HL-60/S4 (cell line): ENCODE results near the gene MRPS18C.

Experiments
- in situ Hi-C: fragments of 300-500 bp; cut with MboI; formaldehyde crosslinking; loops from 2 replicates; pipeline ENCODE4 v1.14.3; 2022; ENCODE audit warnings: low sequenced_read_pairs

Gene MRPS18C

GRCh38 chr4:83455281-83456183, at the start of gene MRPS18C, which contains the start of gene HELQ:
TSS of gene MRPS18C (plus strand) at chr4:83456058. CDS start at chr4:83456078, 20 bp downstream.
TSS of gene HELQ (minus strand) at chr4:83455823. CDS start at chr4:83455693, 130 bp downstream.
- in situ Hi-C loops = no loop called here

GRCh38 chr4:83408908-83409307, 47.0 kb upstream of the MRPS18C start:
- in situ Hi-C loops = no loop called here

GRCh38 chr4:83413676-83414075, 42.2 kb upstream of the MRPS18C start:
- in situ Hi-C loops = no loop called here

GRCh38 chr4:83417566-83417965, 38.3 kb upstream of the MRPS18C start:
- in situ Hi-C loops = no loop called here

- in situ Hi-C loops = no loop called here
Observed at GRCh38 chr4:83418211-83418610, 37.6 kb upstream of the MRPS18C start.

- in situ Hi-C loops = loop anchor here (25.0 kb wide), 1 partner anchor 369 kb away; no protein-coding TSS in a partner anchor
Observed at GRCh38 chr4:83431200-83431599, 24.7 kb upstream of the MRPS18C start.

GRCh38 chr4:83436680-83437079, 19.2 kb upstream of the MRPS18C start:
- in situ Hi-C loops = loop anchor here (25.0 kb wide), 1 partner anchor 374 kb away; no protein-coding TSS in a partner anchor

- in situ Hi-C loops = loop anchor here (25.0 kb wide), 1 partner anchor 376 kb away; no protein-coding TSS in a partner anchor
Observed at GRCh38 chr4:83438719-83439118, 17.1 kb upstream of the MRPS18C start.

- in situ Hi-C loops = loop anchor here (25.0 kb wide), 1 partner anchor 378 kb away; no protein-coding TSS in a partner anchor
Observed at GRCh38 chr4:83440148-83440814, 15.6 kb upstream of the MRPS18C start.

- in situ Hi-C loops = loop anchor here (25.0 kb wide), 1 partner anchor 379 kb away; no protein-coding TSS in a partner anchor
Observed at GRCh38 chr4:83440899-83441298, 15.0 kb upstream of the MRPS18C start.

- in situ Hi-C loops = loop anchor here (25.0 kb wide), 1 partner anchor 387 kb away; no protein-coding TSS in a partner anchor
Observed at GRCh38 chr4:83449009-83449408, 6.8 kb upstream of the MRPS18C start.

GRCh38 chr4:83454686-83455085, 1.2 kb upstream of the MRPS18C start:
- in situ Hi-C loops = no loop called here

- in situ Hi-C loops = no loop called here
Observed at GRCh38 chr4:83456184-83456501, 285 bp downstream of the MRPS18C start.

GRCh38 chr4:83473423-83473822, 17.6 kb downstream of the MRPS18C start:
- in situ Hi-C loops = no loop called here

- in situ Hi-C loops = no loop called here
Observed at GRCh38 chr4:83473966-83474365, 18.1 kb downstream of the MRPS18C start.

GRCh38 chr4:83484500-83485461, 28.9 kb downstream of the MRPS18C start, which contains the start of gene ABRAXAS1:
TSS of gene ABRAXAS1 (minus strand) at chr4:83485100. CDS start at chr4:83485072, 28 bp downstream.
- in situ Hi-C loops = no loop called here

GRCh38 chr4:83486457-83487129, 30.7 kb downstream of the MRPS18C start:
- in situ Hi-C loops = no loop called here

GRCh38 chr4:83489711-83490326, 34.0 kb downstream of the MRPS18C start:
- in situ Hi-C loops = no loop called here

- in situ Hi-C loops = no loop called here
Observed at GRCh38 chr4:83490876-83491450, 35.1 kb downstream of the MRPS18C start.
